BLaER1 (cell line): ENCODE data around the gene AHNAK2.
A peak's percentile ranks its signal among the peaks of the same experiment; 100 is the strongest.

Experiments used
- H3K27ac ChIP-seq: shearing (Covaris generic); formaldehyde crosslinking; 2 replicates; pipeline ENCODE4 v1.8.1; 2022
- H3K27me3 ChIP-seq: shearing (Covaris generic); formaldehyde crosslinking; 2 replicates; pipeline ENCODE4 v1.8.1; 2022
- H3K36me3 ChIP-seq: shearing (Covaris generic); formaldehyde crosslinking; 2 replicates; pipeline ENCODE4 v1.8.1; 2022
- H3K4me1 ChIP-seq: shearing (Covaris generic); formaldehyde crosslinking; 2 replicates; pipeline ENCODE4 v1.8.1; 2022
- H3K4me2 ChIP-seq: shearing (Covaris generic); formaldehyde crosslinking; 2 replicates; pipeline ENCODE4 v1.8.1; 2022
- H3K4me3 ChIP-seq: shearing (Covaris generic); formaldehyde crosslinking; 2 replicates; pipeline ENCODE4 v1.8.1; 2022
- H3K9ac ChIP-seq: shearing (Covaris generic); formaldehyde crosslinking; 2 replicates; pipeline ENCODE4 v1.8.1; 2022
- H3K9me3 ChIP-seq: shearing (Covaris generic); formaldehyde crosslinking; 2 replicates; pipeline ENCODE4 v1.8.1; 2022
- H4K20me1 ChIP-seq: shearing (Covaris generic); formaldehyde crosslinking; 2 replicates; pipeline ENCODE4 v1.8.1; 2022
- Cebpa-rat ChIP-seq: shearing (Covaris generic); IDR thresholded peaks from 2 replicates; pipeline ENCODE4 v1.8.1; 2022

The AHNAK2 gene

DNA sequence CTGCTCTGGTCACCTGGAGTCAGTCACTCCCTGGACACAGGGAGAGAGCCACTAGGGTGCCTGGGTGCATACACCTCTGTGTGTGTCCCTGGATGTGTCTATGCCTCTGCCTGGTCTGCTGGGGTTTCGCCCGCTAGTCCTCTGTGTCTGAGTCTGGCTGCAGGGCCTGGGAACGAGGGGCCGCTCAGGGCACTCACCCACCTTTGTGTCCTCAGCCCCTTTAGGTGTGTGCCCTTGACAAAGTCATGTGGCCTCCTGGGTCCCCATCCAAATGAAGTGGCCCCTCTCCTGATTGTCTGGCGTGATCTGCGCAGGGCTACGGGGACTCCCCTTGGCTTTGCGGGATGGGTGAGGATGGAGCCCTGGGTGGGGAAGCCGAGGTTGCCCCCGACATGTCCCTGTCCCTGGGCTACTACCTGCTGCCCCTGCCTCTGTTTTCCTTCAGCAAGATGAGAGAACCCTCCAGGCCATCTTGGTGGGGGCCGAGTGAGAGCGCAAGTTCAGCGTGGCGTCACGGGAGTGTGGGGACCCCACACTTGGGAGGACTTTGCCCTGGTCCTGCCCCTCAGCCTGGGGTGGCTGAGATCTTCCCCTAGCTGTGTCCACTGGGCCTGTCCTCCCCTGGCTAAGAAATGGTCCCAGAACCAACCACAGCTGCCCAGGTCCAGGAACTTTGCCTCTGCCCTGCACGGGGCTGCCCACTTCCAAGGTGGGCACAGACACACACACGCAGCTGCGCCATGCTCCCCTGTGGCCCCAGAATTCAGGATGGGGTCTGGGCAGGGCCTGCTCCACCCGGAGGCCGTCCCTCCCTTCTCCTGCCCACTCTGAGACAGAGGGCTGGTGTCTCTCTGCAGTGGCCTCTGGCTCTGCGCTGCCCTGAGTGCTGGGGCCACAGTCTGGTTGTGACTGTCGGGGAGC is 2.7 kb upstream of the AHNAK2 start:
- no peak for TF ChIP-seq Cebpa-rat
- peak overlapping the region; percentile 77 for H3K27ac ChIP-seq
- H3K36me3 ChIP-seq, result no peaks in the 10 kb centered on the region
- H3K9me3 ChIP-seq, result no peaks in the 10 kb centered on the region
- H3K4me2 ChIP-seq, result peak overlapping the region; percentile 100
- peaks cover 11% of the 10 kb centered on the region for H4K20me1 ChIP-seq
- no peaks in the 10 kb centered on the region for H3K27me3 ChIP-seq
- H3K4me1 ChIP-seq, result peaks cover 87% of the 10 kb centered on the region
- no peak overlapping the region; the same call in 1 of the 2 replicates for H3K4me3 ChIP-seq
- H3K9ac ChIP-seq, result peak overlapping the region; percentile 64

DNA sequence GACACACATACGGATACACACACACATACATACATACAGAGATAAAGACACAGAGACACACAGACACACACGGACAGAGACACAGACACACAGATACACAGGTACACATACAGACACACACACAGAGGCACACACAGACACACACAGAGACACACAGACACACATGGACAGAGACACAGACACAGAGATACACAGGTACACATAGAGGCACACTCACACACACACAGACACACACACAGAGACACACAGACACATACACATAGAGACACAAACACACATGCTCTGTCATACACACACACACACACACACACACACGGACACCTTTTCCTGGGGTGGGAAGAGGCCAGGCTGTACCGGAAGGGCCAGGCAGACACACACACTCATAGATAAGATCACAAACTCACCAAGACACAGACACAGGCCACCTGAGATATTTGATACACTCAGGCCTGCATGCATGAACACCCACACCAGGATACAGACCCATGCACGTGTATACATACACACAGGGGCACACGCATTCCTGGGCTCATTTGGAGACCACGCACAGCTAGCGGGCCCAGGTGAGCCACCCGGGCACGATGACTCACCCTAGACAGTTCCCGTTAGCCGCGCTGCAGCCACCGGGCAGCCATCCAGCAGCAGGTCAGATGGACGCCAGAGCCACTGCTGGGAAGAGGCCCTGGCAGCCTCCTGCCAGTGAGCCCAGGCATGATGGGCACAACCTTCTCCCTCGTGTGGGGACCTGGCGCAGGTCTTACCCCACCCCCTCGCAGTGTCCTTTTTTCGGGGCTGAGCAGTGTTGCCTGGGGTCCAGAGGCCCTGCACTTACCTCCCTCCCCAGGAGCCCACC is 1.8 kb upstream of the AHNAK2 start:
- Histone ChIP-seq H3K9ac (no peak overlapping the region), H3K4me2 (0 out of 2 replicates have a peak overlapping the region, but pooled peaks have one; percentile 100), H3K27me3 (no peaks in the 10 kb centered on the region), H3K4me1 (peaks cover 90% of the 10 kb centered on the region), H3K9me3 (no peaks in the 10 kb centered on the region), H3K4me3 (no peak overlapping the region), H3K27ac (peak overlapping the region; percentile 77; the same call in 1 of the 2 replicates), H4K20me1 (peaks cover 17% of the 10 kb centered on the region), H3K36me3 (no peaks in the 10 kb centered on the region)
- TF ChIP-seq Cebpa-rat, result no peak

DNA sequence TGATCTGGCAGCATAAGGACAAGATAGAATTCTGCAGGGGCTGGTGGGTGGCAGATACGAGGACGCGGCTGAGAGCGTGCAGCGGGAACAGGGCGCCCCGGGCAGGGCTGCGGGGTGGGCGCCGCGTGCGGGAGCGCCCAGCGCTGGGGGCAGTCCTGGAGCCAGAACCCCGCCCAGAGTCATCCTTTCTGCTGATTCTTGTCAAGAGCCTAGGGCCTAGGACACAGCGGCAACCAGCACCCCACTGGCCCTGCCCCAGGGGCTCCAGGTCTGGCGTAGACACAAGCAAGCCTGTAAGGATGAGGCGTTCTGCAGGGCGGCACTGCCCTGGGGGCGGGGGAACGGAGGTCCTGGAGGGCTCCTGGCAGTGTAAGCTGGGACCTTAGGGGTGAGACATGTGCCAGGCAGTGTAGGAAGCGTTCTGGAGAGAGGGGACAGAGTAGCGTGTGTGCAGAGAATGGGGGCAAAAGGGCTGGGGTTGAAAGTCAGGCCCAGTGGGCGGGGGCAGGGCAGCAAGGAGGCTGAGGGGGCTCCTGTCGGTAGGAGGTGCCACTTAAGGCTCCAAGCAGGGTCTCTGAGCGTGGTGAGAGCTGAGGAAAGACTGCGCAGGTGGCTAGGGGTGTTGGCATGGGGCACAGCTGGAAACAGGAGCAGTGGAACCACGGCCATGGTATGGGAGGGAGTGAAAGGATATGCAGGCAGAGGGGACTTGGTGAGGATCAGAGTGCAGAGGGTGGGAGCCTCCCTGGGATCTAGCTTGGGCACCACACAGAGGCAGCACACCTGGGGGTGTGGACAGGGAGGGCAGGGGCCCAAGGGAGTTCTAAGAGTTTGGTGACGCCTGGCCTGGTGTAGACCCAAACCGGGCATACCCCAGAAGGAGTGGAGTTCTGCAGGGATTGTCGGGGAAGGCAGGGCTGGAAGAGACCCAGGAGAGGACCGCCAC is 845 bp upstream of the AHNAK2 start:
- H3K27me3 ChIP-seq, result no peaks in the 10 kb centered on the region
- TF ChIP-seq Cebpa-rat, result no peak
- H3K9ac ChIP-seq, result no peak overlapping the region
- peak overlapping the region; percentile 100 for H3K4me2 ChIP-seq
- H3K27ac ChIP-seq, result peak overlapping the region; percentile 4; the same call in 1 of the 2 replicates
- no peaks in the 10 kb centered on the region for H3K36me3 ChIP-seq
- H3K4me1 ChIP-seq, result peaks cover 80% of the 10 kb centered on the region
- H4K20me1 ChIP-seq, result peaks cover 19% of the 10 kb centered on the region
- no peaks in the 10 kb centered on the region for H3K9me3 ChIP-seq
- H3K4me3 ChIP-seq, result no peak overlapping the region

DNA sequence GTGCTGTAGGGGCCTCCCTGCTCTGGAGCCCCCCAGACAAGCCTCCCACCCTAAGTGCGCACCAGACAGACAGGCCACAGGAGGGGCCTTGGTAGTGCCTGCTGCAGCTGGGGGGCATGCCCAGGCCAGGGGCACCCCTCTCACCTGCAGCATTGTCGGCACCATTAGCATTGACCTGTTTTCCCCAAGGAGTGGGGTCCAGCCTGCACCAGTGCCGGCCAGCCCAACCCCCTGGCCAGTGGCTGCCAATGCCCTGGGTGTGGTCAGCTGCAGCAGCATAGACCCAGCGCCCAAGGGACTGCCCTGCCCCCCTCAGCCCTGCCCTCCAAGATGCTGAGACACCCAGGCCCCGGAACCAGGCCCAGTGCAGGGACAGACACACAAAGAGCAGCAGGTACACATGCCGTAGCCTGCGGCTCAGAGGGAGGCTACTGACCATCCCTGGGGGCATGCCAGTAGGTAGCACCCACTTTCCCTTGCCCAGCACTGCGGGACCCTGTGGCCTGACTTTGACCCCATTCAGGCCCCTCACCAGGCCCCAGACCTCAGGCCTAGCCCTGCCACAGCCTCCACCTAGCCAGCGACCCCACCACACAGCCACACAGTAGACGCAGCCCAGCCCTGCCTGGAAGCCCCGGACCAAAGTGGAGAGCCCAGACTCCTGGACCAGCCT is 1.0 kb downstream of the AHNAK2 start:
- Histone ChIP-seq H3K27ac (peak overlapping the region; percentile 70; the same call in 1 of the 2 replicates), H3K4me2 (peak overlapping the region; percentile 100), H3K9ac (peak overlapping the region; percentile 77), H3K36me3 (no peaks in the 10 kb centered on the region), H3K9me3 (no peaks in the 10 kb centered on the region), H3K4me1 (peaks cover 74% of the 10 kb centered on the region), H3K4me3 (peak overlapping the region; percentile 70), H4K20me1 (peaks cover 19% of the 10 kb centered on the region), H3K27me3 (no peaks in the 10 kb centered on the region)
- TF ChIP-seq Cebpa-rat, result no peak

DNA sequence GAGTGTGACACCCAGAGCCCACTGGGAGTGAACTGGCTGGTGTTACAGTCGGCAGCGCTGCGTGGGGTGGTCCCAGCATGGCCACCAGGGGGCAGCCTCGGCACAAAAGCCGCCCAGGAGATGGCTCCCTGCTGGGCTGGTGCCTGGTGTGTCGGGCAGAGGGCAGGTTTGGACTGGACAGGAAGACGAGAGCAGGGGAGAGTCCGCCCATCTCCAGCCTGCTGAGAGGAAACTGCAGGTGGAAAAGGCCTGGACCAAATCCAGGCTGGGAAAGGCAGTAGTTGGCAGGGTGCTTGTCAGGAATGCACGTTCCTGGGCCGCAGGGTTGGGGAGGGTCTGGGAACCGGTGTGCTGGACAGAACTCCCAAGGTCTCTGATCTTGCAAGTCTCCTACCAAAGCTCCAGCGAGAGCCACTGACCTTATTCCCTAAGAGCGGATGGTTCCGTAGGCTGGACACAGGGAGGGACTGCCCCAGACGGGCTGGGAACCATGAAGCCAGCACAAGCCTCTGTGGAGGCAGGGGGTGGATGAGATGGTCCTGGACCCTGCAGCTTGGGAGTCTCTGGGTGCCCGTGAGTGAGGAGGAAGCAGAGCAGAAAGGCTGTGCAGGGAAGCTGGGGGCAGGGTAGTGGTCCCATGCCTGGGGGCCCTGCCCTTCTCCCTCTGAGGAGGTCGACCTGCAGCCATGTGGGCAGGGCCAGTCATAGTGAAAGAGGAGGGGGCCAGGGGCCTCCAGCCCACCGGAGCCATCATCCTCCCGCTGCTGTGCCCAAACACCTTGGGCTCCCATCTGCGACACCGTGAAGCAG is 1.8 kb downstream of the AHNAK2 start:
- no peak overlapping the region for H3K9ac ChIP-seq
- H4K20me1 ChIP-seq, result peaks cover 19% of the 10 kb centered on the region
- H3K4me1 ChIP-seq, result peaks cover 72% of the 10 kb centered on the region
- no peaks in the 10 kb centered on the region for H3K27me3 ChIP-seq
- H3K4me3 ChIP-seq, result no peak overlapping the region
- H3K4me2 ChIP-seq, result peak overlapping the region; percentile 100
- no peaks in the 10 kb centered on the region for H3K9me3 ChIP-seq
- 0 out of 2 replicates have a peak overlapping the region, but pooled peaks have one; percentile 70 for H3K27ac ChIP-seq
- H3K36me3 ChIP-seq, result no peaks in the 10 kb centered on the region
- no peak for TF ChIP-seq Cebpa-rat

GRCh38 chr14:104975481-104976197 is 2.5 kb downstream of the AHNAK2 start:
- Histone ChIP-seq H3K4me2 (peak overlapping the region; percentile 34), H3K27ac (no peak overlapping the region), H3K4me3 (no peak overlapping the region), H3K36me3 (no peaks in the 10 kb centered on the region), H4K20me1 (peaks cover 19% of the 10 kb centered on the region), H3K27me3 (no peaks in the 10 kb centered on the region), H3K9me3 (no peaks in the 10 kb centered on the region), H3K4me1 (peaks cover 72% of the 10 kb centered on the region), H3K9ac (no peak overlapping the region)
- TF ChIP-seq Cebpa-rat, result no peak

DNA sequence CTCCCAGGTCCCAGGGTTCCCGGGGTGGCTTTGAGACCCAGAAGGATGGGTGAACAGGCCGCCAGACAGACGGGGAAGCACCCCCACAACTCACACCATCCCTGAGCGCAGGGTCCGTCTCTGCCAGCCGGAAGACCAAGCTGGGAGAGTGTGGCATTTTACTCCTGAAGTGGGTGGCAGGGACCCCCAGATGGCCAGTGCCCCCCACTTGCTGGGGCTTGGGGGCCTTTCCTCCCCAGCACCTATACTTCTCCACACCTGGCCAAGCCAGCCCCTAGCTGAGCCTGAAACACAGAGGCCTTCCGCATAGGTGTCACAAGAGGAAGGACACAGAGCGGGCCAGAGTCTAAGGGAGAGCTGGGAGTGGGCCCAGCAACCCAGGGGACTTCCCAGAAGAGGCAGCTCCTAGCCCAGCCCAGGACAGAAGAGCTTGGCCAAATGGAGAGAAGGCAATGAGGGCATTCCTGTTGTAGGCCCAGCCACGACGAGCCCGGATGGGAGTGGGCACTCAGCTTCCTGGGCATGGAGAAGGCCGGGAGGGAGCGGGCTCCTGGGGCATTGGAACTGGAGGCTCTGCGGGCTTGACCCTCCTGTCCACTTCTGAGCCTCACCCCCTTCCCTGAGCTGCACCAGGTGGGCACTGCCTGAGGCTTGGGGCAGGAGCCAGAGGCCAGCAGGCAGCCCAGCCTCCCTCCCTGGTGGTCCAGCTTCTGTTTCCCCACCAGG is 3.3 kb downstream of the AHNAK2 start:
- Histone ChIP-seq H3K4me3 (no peak overlapping the region), H3K4me2 (no peak overlapping the region), H4K20me1 (peaks cover 19% of the 10 kb centered on the region), H3K4me1 (peaks cover 65% of the 10 kb centered on the region), H3K9ac (no peak overlapping the region), H3K27ac (no peak overlapping the region), H3K27me3 (no peaks in the 10 kb centered on the region), H3K36me3 (no peaks in the 10 kb centered on the region), H3K9me3 (no peaks in the 10 kb centered on the region)
- TF ChIP-seq Cebpa-rat, result no peak
